Transverse colon (tissue), 3 donors: ENCODE measurements around the gene PRUNE1.

Experiments used
- CTCF ChIP-seq, 5 experiments: fragments of 200-600 bp in 3 of 5; fragments of 450-650 bp in 2 of 5; sonication (generic) in 3 of 5; IDR thresholded peaks; 1 replicate in 2 of 5; 2 replicates in 3 of 5; pipeline ENCODE4 v1.5.1; 2016 to 2017; ENCODE audit warnings: antibody characterized with exemption in 5 of 5, inconsistent platforms in 3 of 5, mild to moderate bottlenecking in 2 of 5, moderate library complexity in 1 of 5
- EP300 ChIP-seq: sonication (generic); formaldehyde crosslinking; IDR thresholded peaks from one replicate; pipeline ENCODE4 v1.6.1; 2017; ENCODE audit warnings: antibody characterized with exemption, low read depth
- POLR2A ChIP-seq: fragments of 450-650 bp; IDR thresholded peaks from one replicate; pipeline ENCODE4 v1.6.1; 2016; ENCODE audit warnings: antibody characterized with exemption, mild to moderate bottlenecking, moderate library complexity

GRCh38 chr1:150981805-150982712 lies 26.2 kb upstream of the PRUNE1 start, which contains the start of gene ANXA9:
- TF ChIP-seq CTCF (IDR thresholded peaks at IDR 0.05) (no peak), POLR2A (no peak), EP300 (no peak)
